Measurements from ENCODE around the gene GAS1.
A peak's percentile ranks its signal among the peaks of the same experiment; 100 is the strongest.

The GAS1 gene

GRCh38 chr9:86945728-86946200, 1.5 kb downstream of the GAS1 start:
- peak overlapping the region; percentile 47 to 68 for H3K27ac ChIP-seq (ENCODE audit: low read depth in 2 of 2, low read length in 2 of 2)
- peaks cover 7 to 12% of the 10 kb centered on the region in 2 donors for H3K4me1 ChIP-seq (ENCODE audit: control insufficient read depth in 2 of 2, insufficient read depth in 2 of 2, low read length in 2 of 2)
- H3K9me3 ChIP-seq (ENCODE audit: control insufficient read depth in 2 of 2, low read length in 2 of 2) = no peaks in the 10 kb centered on the region
- H3K4me3 ChIP-seq (ENCODE audit: low read length in 2 of 2) = peak overlapping the region; percentile 69 to 72
- no peaks in the 10 kb centered on the region for H3K36me3 ChIP-seq (ENCODE audit: control insufficient read depth in 2 of 2, insufficient read depth in 2 of 2, low read length in 2 of 2)
- H3K9ac ChIP-seq (ENCODE audit: low read depth in 1 of 2, low read length in 2 of 2) = peak overlapping the region in 1 of 2 donors; percentile 39
- H3K27me3 ChIP-seq (ENCODE audit: control insufficient read depth in 2 of 2, insufficient read depth in 2 of 2, low read length in 2 of 2) = peaks cover 29 to 44% of the 10 kb centered on the region in 2 donors

GRCh38 chr9:86944796-86945727, 2.2 kb downstream of the GAS1 start:
- peaks cover 30 to 49% of the 10 kb centered on the region in 2 donors for H3K27me3 ChIP-seq (ENCODE audit: control insufficient read depth in 2 of 2, insufficient read depth in 2 of 2, low read length in 2 of 2)

GRCh38 chr9:86943201-86944113, 3.8 kb downstream of the GAS1 start:
- H3K9me3 ChIP-seq (ENCODE audit: control insufficient read depth in 2 of 2, low read length in 2 of 2) = no peaks in the 10 kb centered on the region
- no peak overlapping the region for H3K4me3 ChIP-seq (ENCODE audit: low read length in 2 of 2)
- no peak overlapping the region for H3K9ac ChIP-seq (ENCODE audit: low read depth in 1 of 2, low read length in 2 of 2)
- H3K27ac ChIP-seq (ENCODE audit: low read depth in 2 of 2, low read length in 2 of 2) = no peak overlapping the region
- peaks cover 4 to 8% of the 10 kb centered on the region in 2 donors for H3K4me1 ChIP-seq (ENCODE audit: control insufficient read depth in 2 of 2, insufficient read depth in 2 of 2, low read length in 2 of 2)
- H3K36me3 ChIP-seq (ENCODE audit: control insufficient read depth in 2 of 2, insufficient read depth in 2 of 2, low read length in 2 of 2) = no peaks in the 10 kb centered on the region
- peaks cover 41 to 62% of the 10 kb centered on the region in 2 donors for H3K27me3 ChIP-seq (ENCODE audit: control insufficient read depth in 2 of 2, insufficient read depth in 2 of 2, low read length in 2 of 2)

More at GRCh38 chr9:86944796-86945727, 2.2 kb downstream of the GAS1 start:
- H3K4me3 ChIP-seq (ENCODE audit: low read length in 2 of 2) = peak overlapping the region; percentile 69 to 72
- peak overlapping the region in 1 of 2 donors; percentile 39 for H3K9ac ChIP-seq (ENCODE audit: low read depth in 1 of 2, low read length in 2 of 2)
- H3K9me3 ChIP-seq (ENCODE audit: control insufficient read depth in 2 of 2, low read length in 2 of 2) = no peaks in the 10 kb centered on the region
- H3K4me1 ChIP-seq (ENCODE audit: control insufficient read depth in 2 of 2, insufficient read depth in 2 of 2, low read length in 2 of 2) = peaks cover 7 to 12% of the 10 kb centered on the region in 2 donors
- H3K36me3 ChIP-seq (ENCODE audit: control insufficient read depth in 2 of 2, insufficient read depth in 2 of 2, low read length in 2 of 2) = no peaks in the 10 kb centered on the region
- H3K27ac ChIP-seq (ENCODE audit: low read depth in 2 of 2, low read length in 2 of 2) = no peak overlapping the region

- no peak overlapping the region for H3K4me3 ChIP-seq (ENCODE audit: low read length in 2 of 2)
- no peaks in the 10 kb centered on the region for H3K36me3 ChIP-seq (ENCODE audit: control insufficient read depth in 2 of 2, insufficient read depth in 2 of 2, low read length in 2 of 2)
- no peak overlapping the region for H3K27ac ChIP-seq (ENCODE audit: low read depth in 2 of 2, low read length in 2 of 2)
- peaks cover 4 to 8% of the 10 kb centered on the region in 2 donors for H3K4me1 ChIP-seq (ENCODE audit: control insufficient read depth in 2 of 2, insufficient read depth in 2 of 2, low read length in 2 of 2)
- H3K9me3 ChIP-seq (ENCODE audit: control insufficient read depth in 2 of 2, low read length in 2 of 2) = no peaks in the 10 kb centered on the region
- peaks cover 41 to 62% of the 10 kb centered on the region in 2 donors for H3K27me3 ChIP-seq (ENCODE audit: control insufficient read depth in 2 of 2, insufficient read depth in 2 of 2, low read length in 2 of 2)
- H3K9ac ChIP-seq (ENCODE audit: low read depth in 1 of 2, low read length in 2 of 2) = no peak overlapping the region
These were observed 4.8 kb downstream of the GAS1 start for GRCh38 chr9:86942281-86943200.

GRCh38 chr9:86941197-86941596, 6.1 kb downstream of the GAS1 start:
- Histone ChIP-seq H3K9ac (ENCODE audit: low read depth in 1 of 2, low read length in 2 of 2) (no peak overlapping the region), H3K27ac (ENCODE audit: low read depth in 2 of 2, low read length in 2 of 2) (no peak overlapping the region), H3K9me3 (ENCODE audit: control insufficient read depth in 2 of 2, low read length in 2 of 2) (no peaks in the 10 kb centered on the region), H3K27me3 (ENCODE audit: control insufficient read depth in 2 of 2, insufficient read depth in 2 of 2, low read length in 2 of 2) (peaks cover 44 to 62% of the 10 kb centered on the region in 2 donors), H3K36me3 (ENCODE audit: control insufficient read depth in 2 of 2, insufficient read depth in 2 of 2, low read length in 2 of 2) (no peaks in the 10 kb centered on the region), H3K4me1 (ENCODE audit: control insufficient read depth in 2 of 2, insufficient read depth in 2 of 2, low read length in 2 of 2) (peaks cover 4 to 8% of the 10 kb centered on the region in 2 donors), H3K4me3 (ENCODE audit: low read length in 2 of 2) (no peak overlapping the region)

- Histone ChIP-seq H3K4me1 (ENCODE audit: control insufficient read depth in 2 of 2, insufficient read depth in 2 of 2, low read length in 2 of 2) (peaks cover 2 to 6% of the 10 kb centered on the region in 2 donors), H3K27ac (ENCODE audit: low read depth in 2 of 2, low read length in 2 of 2) (no peak overlapping the region), H3K9ac (ENCODE audit: low read depth in 1 of 2, low read length in 2 of 2) (no peak overlapping the region), H3K4me3 (ENCODE audit: low read length in 2 of 2) (no peak overlapping the region), H3K27me3 (ENCODE audit: control insufficient read depth in 2 of 2, insufficient read depth in 2 of 2, low read length in 2 of 2) (peaks cover 44 to 62% of the 10 kb centered on the region in 2 donors), H3K9me3 (ENCODE audit: control insufficient read depth in 2 of 2, low read length in 2 of 2) (no peaks in the 10 kb centered on the region), H3K36me3 (ENCODE audit: control insufficient read depth in 2 of 2, insufficient read depth in 2 of 2, low read length in 2 of 2) (no peaks in the 10 kb centered on the region)
These were observed 6.5 kb downstream of the GAS1 start for GRCh38 chr9:86940774-86941173.

GRCh38 chr9:86939891-86940290, 7.4 kb downstream of the GAS1 start:
- no peaks in the 10 kb centered on the region for H3K36me3 ChIP-seq (ENCODE audit: control insufficient read depth in 2 of 2, insufficient read depth in 2 of 2, low read length in 2 of 2)
- H3K4me1 ChIP-seq (ENCODE audit: control insufficient read depth in 2 of 2, insufficient read depth in 2 of 2, low read length in 2 of 2) = peaks cover 0 to 2% of the 10 kb centered on the region in 2 donors
- peaks cover 39 to 55% of the 10 kb centered on the region in 2 donors for H3K27me3 ChIP-seq (ENCODE audit: control insufficient read depth in 2 of 2, insufficient read depth in 2 of 2, low read length in 2 of 2)
- H3K27ac ChIP-seq (ENCODE audit: low read depth in 2 of 2, low read length in 2 of 2) = no peak overlapping the region
- no peaks in the 10 kb centered on the region for H3K9me3 ChIP-seq (ENCODE audit: control insufficient read depth in 2 of 2, low read length in 2 of 2)
- H3K9ac ChIP-seq (ENCODE audit: low read depth in 1 of 2, low read length in 2 of 2) = no peak overlapping the region
- no peak overlapping the region for H3K4me3 ChIP-seq (ENCODE audit: low read length in 2 of 2)

GRCh38 chr9:86939321-86939720, 8.0 kb downstream of the GAS1 start:
- Histone ChIP-seq H3K9me3 (ENCODE audit: control insufficient read depth in 2 of 2, low read length in 2 of 2) (no peaks in the 10 kb centered on the region), H3K4me3 (ENCODE audit: low read length in 2 of 2) (no peak overlapping the region), H3K27ac (ENCODE audit: low read depth in 2 of 2, low read length in 2 of 2) (no peak overlapping the region), H3K36me3 (ENCODE audit: control insufficient read depth in 2 of 2, insufficient read depth in 2 of 2, low read length in 2 of 2) (no peaks in the 10 kb centered on the region), H3K4me1 (ENCODE audit: control insufficient read depth in 2 of 2, insufficient read depth in 2 of 2, low read length in 2 of 2) (no peaks in the 10 kb centered on the region), H3K27me3 (ENCODE audit: control insufficient read depth in 2 of 2, insufficient read depth in 2 of 2, low read length in 2 of 2) (peaks cover 37 to 49% of the 10 kb centered on the region in 2 donors), H3K9ac (ENCODE audit: low read depth in 1 of 2, low read length in 2 of 2) (no peak overlapping the region)

- Histone ChIP-seq H3K9ac (ENCODE audit: low read depth in 1 of 2, low read length in 2 of 2) (no peak overlapping the region), H3K36me3 (ENCODE audit: control insufficient read depth in 2 of 2, insufficient read depth in 2 of 2, low read length in 2 of 2) (no peaks in the 10 kb centered on the region), H3K9me3 (ENCODE audit: control insufficient read depth in 2 of 2, low read length in 2 of 2) (peaks cover 0 to 3% of the 10 kb centered on the region in 2 donors), H3K27me3 (ENCODE audit: control insufficient read depth in 2 of 2, insufficient read depth in 2 of 2, low read length in 2 of 2) (peaks cover 37 to 44% of the 10 kb centered on the region in 2 donors), H3K27ac (ENCODE audit: low read depth in 2 of 2, low read length in 2 of 2) (no peak overlapping the region), H3K4me3 (ENCODE audit: low read length in 2 of 2) (no peak overlapping the region), H3K4me1 (ENCODE audit: control insufficient read depth in 2 of 2, insufficient read depth in 2 of 2, low read length in 2 of 2) (no peaks in the 10 kb centered on the region)
These were observed 8.5 kb downstream of the GAS1 start for GRCh38 chr9:86938780-86939179.
